Parathyroid adenoma (tissue), 2 donors: Measurements from ENCODE around the gene SORT1.

ENCODE experiments used
- H2AFZ ChIP-seq: fragments of 300-600 bp; sonication (generic); one replicate; pipeline ENCODE4 v1.7.0; 2017; ENCODE audit warnings: antibody characterized with exemption, mild to moderate bottlenecking
- H3K27ac ChIP-seq: fragments of 300-600 bp; sonication (generic); one replicate; pipeline ENCODE4 v1.7.0; 2017
- H3K27me3 ChIP-seq: fragments of 300-600 bp; sonication (generic); one replicate; pipeline ENCODE4 v1.7.0; 2017; ENCODE audit warnings: low read length; ENCODE audit not compliant: control insufficient read depth, insufficient read depth
- H3K36me3 ChIP-seq: fragments of 300-600 bp; sonication (generic); one replicate; pipeline ENCODE4 v1.7.0; 2017; ENCODE audit warnings: low read length; ENCODE audit not compliant: control insufficient read depth, insufficient read depth
- H3K4me1 ChIP-seq: fragments of 300-600 bp; sonication (generic); one replicate; pipeline ENCODE4 v1.7.0; 2017; ENCODE audit warnings: control low read depth
- H3K4me2 ChIP-seq: fragments of 300-600 bp; sonication (generic); one replicate; pipeline ENCODE4 v1.7.0; 2017; ENCODE audit warnings: low read length
- H3K4me3 ChIP-seq: fragments of 300-600 bp; sonication (generic); one replicate; pipeline ENCODE4 v1.7.0; 2017; ENCODE audit warnings: low read depth, low read length
- H3K79me2 ChIP-seq: fragments of 300-600 bp; sonication (generic); one replicate; pipeline ENCODE4 v1.7.0; 2017; ENCODE audit warnings: control low read depth
- H3K9ac ChIP-seq: fragments of 300-600 bp; sonication (generic); one replicate; pipeline ENCODE4 v1.7.0; 2017; ENCODE audit warnings: mild to moderate bottlenecking
- H3K9me3 ChIP-seq: fragments of 300-600 bp; sonication (generic); one replicate; pipeline ENCODE4 v1.7.0; 2017; ENCODE audit warnings: low read length; ENCODE audit not compliant: control insufficient read depth
- CTCF ChIP-seq: fragments of 300-600 bp; sonication (generic); IDR thresholded peaks from one replicate; pipeline ENCODE4 v1.7.0; 2017; ENCODE audit warnings: antibody characterized with exemption, mild to moderate bottlenecking
- donor health status: primary hyperparathyroidism.

SORT1 gene

GRCh38 chr1:109268431-109269211 is 129.1 kb downstream of the SORT1 start:
- Histone ChIP-seq H3K36me3 (no peaks in the 10 kb centered on the region), H2AFZ (no peak overlapping the region), H3K9me3 (no peaks in the 10 kb centered on the region), H3K4me3 (no peak overlapping the region), H3K4me1 (no peaks in the 10 kb centered on the region), H3K79me2 (no peaks in the 10 kb centered on the region), H3K27me3 (no peaks in the 10 kb centered on the region), H3K4me2 (no peak overlapping the region), H3K27ac (no peak overlapping the region), H3K9ac (no peak overlapping the region)
- no peak for TF ChIP-seq CTCF

GRCh38 chr1:109267743-109268300 is 129.9 kb downstream of the SORT1 start:
- no peak overlapping the region for H3K4me2 ChIP-seq
- TF ChIP-seq CTCF = no peak
- H3K27me3 ChIP-seq = no peaks in the 10 kb centered on the region
- H3K79me2 ChIP-seq = no peaks in the 10 kb centered on the region
- H3K36me3 ChIP-seq = no peaks in the 10 kb centered on the region
- no peaks in the 10 kb centered on the region for H3K9me3 ChIP-seq
- no peaks in the 10 kb centered on the region for H3K4me1 ChIP-seq
- no peak overlapping the region for H2AFZ ChIP-seq
- H3K9ac ChIP-seq = no peak overlapping the region
- no peak overlapping the region for H3K27ac ChIP-seq
- H3K4me3 ChIP-seq = no peak overlapping the region

- Histone ChIP-seq H3K4me3 (no peak overlapping the region), H3K79me2 (no peaks in the 10 kb centered on the region), H3K9ac (no peak overlapping the region), H2AFZ (no peak overlapping the region), H3K4me2 (no peak overlapping the region), H3K4me1 (no peaks in the 10 kb centered on the region), H3K9me3 (no peaks in the 10 kb centered on the region), H3K27ac (no peak overlapping the region), H3K27me3 (no peaks in the 10 kb centered on the region), H3K36me3 (no peaks in the 10 kb centered on the region)
- TF ChIP-seq CTCF = no peak
Observed at GRCh38 chr1:109266965-109267364, 130.8 kb downstream of the SORT1 start.

- Histone ChIP-seq H3K27ac (no peak overlapping the region), H3K4me1 (no peaks in the 10 kb centered on the region), H3K79me2 (no peaks in the 10 kb centered on the region), H3K9me3 (no peaks in the 10 kb centered on the region), H3K27me3 (no peaks in the 10 kb centered on the region), H3K4me2 (no peak overlapping the region), H2AFZ (no peak overlapping the region), H3K4me3 (no peak overlapping the region), H3K9ac (no peak overlapping the region), H3K36me3 (no peaks in the 10 kb centered on the region)
- TF ChIP-seq CTCF = no peak
Observed at GRCh38 chr1:109265741-109266330, 131.9 kb downstream of the SORT1 start.
